Breast epithelium (tissue), 4 donors: Measurements from ENCODE around the gene SLC25A19. TPM values are rescaled to one million over a fixed set of nuclear protein-coding genes. Genes with fewer than 3 reads are reported as not detected.
A peak's percentile ranks its signal among the peaks of the same experiment; 100 is the strongest.

Source experiments
- DNase-seq, 2 donors: peaks; one replicate each; pipeline ENCODE4 v3.0.0-alpha.2; 2019; ENCODE audit warnings: low spot score in 2 of 2
- H3K27ac ChIP-seq, 2 donors: fragments of 200-600 bp; sonication (generic) in 1 of 2; one replicate each; pipeline ENCODE4 v1.5.1; 2016 to 2019; ENCODE audit warnings: mild to moderate bottlenecking in 1 of 2
- H3K27me3 ChIP-seq, 2 donors: fragments of 200-600 bp; sonication (generic) in 1 of 2; one replicate each; pipeline versions ENCODE4 v1.5.1 to v1.6.0; 2017 to 2019; ENCODE audit warnings: control low read depth in 1 of 2, mild to moderate bottlenecking in 1 of 2
- H3K36me3 ChIP-seq: fragments of 200-600 bp; one replicate; pipeline ENCODE4 v1.5.1; 2019
- H3K4me1 ChIP-seq, 2 donors: fragments of 200-600 bp; sonication (generic); one replicate each; pipeline ENCODE4 v1.5.1; 2016 to 2019; ENCODE audit warnings: control low read depth in 1 of 2
- H3K4me3 ChIP-seq, 3 donors: fragments of 200-600 bp; sonication (generic); 1 replicate in 2 of 3; 2 replicates in 1 of 3; pipeline ENCODE4 v1.5.1; 2016 to 2019; ENCODE audit warnings: mild to moderate bottlenecking in 3 of 3, moderate library complexity in 2 of 3
- H3K9me3 ChIP-seq, 2 donors: fragments of 200-600 bp; sonication (generic) in 1 of 2; one replicate each; pipeline ENCODE4 v1.5.1; 2016 to 2019; ENCODE audit warnings: control low read depth in 1 of 2
- CTCF ChIP-seq, 3 donors: fragments of 450-650 bp; IDR thresholded peaks; one replicate each; pipeline ENCODE4 v1.5.1; 2016 to 2017; ENCODE audit warnings: antibody characterized with exemption in 3 of 3, mild to moderate bottlenecking in 3 of 3, moderate library complexity in 3 of 3
- POLR2A ChIP-seq: fragments of 450-650 bp; IDR thresholded peaks from one replicate; pipeline ENCODE4 v1.6.1; 2016; ENCODE audit warnings: antibody characterized with exemption, mild to moderate bottlenecking, moderate library complexity
- POLR2AphosphoS5 ChIP-seq, 3 donors: sonication (generic); formaldehyde crosslinking; IDR thresholded peaks; one replicate each; pipeline ENCODE4 v1.6.1; 2017; ENCODE audit warnings: antibody characterized with exemption in 3 of 3
- intact Hi-C: fragments of 100-400 bp; cut with DNase I; formaldehyde crosslinking; loops from one replicate; pipeline ENCODE4 v1.15.1; 2023; ENCODE audit warnings: low total_unique reads
- total RNA-seq, 3 donors: library from RNA; depleted of rRNA; stranded (reverse); fragments of >200 nt; gene quantifications; one replicate each; pipeline ENCODE4 v1.1.0, GENCODE V29; 2016

Gene SLC25A19
- total RNA-seq, 3 donors from 2014 or later, result 11.4 to 13.8 (median 12.3) TPM

- Histone ChIP-seq H3K9me3 (no peaks in the 10 kb centered on the region), H3K27me3 (no peaks in the 10 kb centered on the region), H3K4me3 (no peak overlapping the region), H3K4me1 (no peaks in the 10 kb centered on the region), H3K36me3 (peaks cover 14% of the 10 kb centered on the region), H3K27ac (no peak overlapping the region)
- no peak for DNase-seq
- intact Hi-C loops, result no loop called here
- TF ChIP-seq POLR2AphosphoS5 (IDR thresholded peaks at IDR 0.05) (no peak), POLR2A (no peak), CTCF (IDR thresholded peaks at IDR 0.05) (no peak)
Measured at GRCh38 chr17:75237100-75238014, 51.9 kb downstream of the SLC25A19 start.

DNA sequence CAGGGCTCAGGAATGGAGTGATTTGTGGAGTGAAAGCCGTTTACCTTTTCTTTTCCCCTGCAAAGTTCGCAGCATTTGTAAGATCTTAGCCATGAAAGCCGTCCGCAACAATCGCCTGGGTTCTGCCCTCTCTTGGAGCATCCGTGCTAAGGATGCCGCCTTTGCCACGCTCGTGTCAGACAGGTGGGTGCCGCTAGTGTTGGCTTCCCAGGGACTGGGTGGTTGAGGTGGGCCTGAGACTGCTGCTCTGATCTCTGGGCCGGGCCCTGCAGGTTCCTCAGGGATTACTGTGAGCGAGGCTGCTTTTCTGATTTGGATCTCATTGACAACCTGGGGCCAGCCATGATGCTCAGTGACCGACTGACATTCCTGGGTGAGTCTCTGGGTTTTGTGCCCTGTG, 56.4 kb downstream of the SLC25A19 start:
- Histone ChIP-seq H3K9me3 (no peaks in the 10 kb centered on the region), H3K4me1 (no peaks in the 10 kb centered on the region), H3K27me3 (no peaks in the 10 kb centered on the region), H3K27ac (no peak overlapping the region), H3K36me3 (peaks cover 12% of the 10 kb centered on the region), H3K4me3 (no peak overlapping the region)
- TF ChIP-seq CTCF (IDR thresholded peaks at IDR 0.05) (no peak), POLR2AphosphoS5 (IDR thresholded peaks at IDR 0.05) (no peak), POLR2A (no peak)
- DNase-seq, result no peak
- intact Hi-C loops, result no loop called here

- Histone ChIP-seq H3K4me1 (no peaks in the 10 kb centered on the region), H3K9me3 (no peaks in the 10 kb centered on the region), H3K27me3 (no peaks in the 10 kb centered on the region), H3K4me3 (no peak overlapping the region), H3K27ac (no peak overlapping the region), H3K36me3 (peaks cover 12% of the 10 kb centered on the region)
- intact Hi-C loops, result no loop called here
- no peak for DNase-seq
- TF ChIP-seq CTCF (IDR thresholded peaks at IDR 0.05) (no peak), POLR2AphosphoS5 (IDR thresholded peaks at IDR 0.05) (no peak), POLR2A (no peak)
Measured at GRCh38 chr17:75231741-75232464, 57.3 kb downstream of the SLC25A19 start.

- TF ChIP-seq CTCF (IDR thresholded peaks at IDR 0.05), result no peak
- TF ChIP-seq POLR2A, result no peak
- no peak for TF ChIP-seq POLR2AphosphoS5 (IDR thresholded peaks at IDR 0.05)
- peaks cover 15% of the 10 kb centered on the region for H3K36me3 ChIP-seq
- H3K4me3 ChIP-seq, result no peak overlapping the region
- H3K27ac ChIP-seq, result no peak overlapping the region
- no peaks in the 10 kb centered on the region for H3K4me1 ChIP-seq
- no peaks in the 10 kb centered on the region for H3K27me3 ChIP-seq
- DNase-seq, result no peak
- H3K9me3 ChIP-seq, result no peaks in the 10 kb centered on the region
- intact Hi-C loops, result no loop called here
Measured at GRCh38 chr17:75231071-75231470, 58.2 kb downstream of the SLC25A19 start.

GRCh38 chr17:75228847-75229246, 60.4 kb downstream of the SLC25A19 start:
- Histone ChIP-seq H3K27me3 (no peaks in the 10 kb centered on the region), H3K4me1 (no peaks in the 10 kb centered on the region), H3K4me3 (no peak overlapping the region), H3K9me3 (no peaks in the 10 kb centered on the region), H3K36me3 (peaks cover 17% of the 10 kb centered on the region), H3K27ac (peak overlapping the region in 1 of 2 donors; percentile 48)
- no peak for TF ChIP-seq POLR2AphosphoS5 (IDR thresholded peaks at IDR 0.05)
- no peak for TF ChIP-seq CTCF (IDR thresholded peaks at IDR 0.05)
- no peak for TF ChIP-seq POLR2A
- no peak for DNase-seq
- intact Hi-C loops, result no loop called here
